ENCODE results near the gene ANGEL2. TPM values are rescaled to one million over a fixed set of nuclear protein-coding genes. Genes with fewer than 3 reads are reported as not detected.

The ANGEL2 gene
- total RNA-seq, 1 experiment from 2014 or later: 56.3 TPM

DNA sequence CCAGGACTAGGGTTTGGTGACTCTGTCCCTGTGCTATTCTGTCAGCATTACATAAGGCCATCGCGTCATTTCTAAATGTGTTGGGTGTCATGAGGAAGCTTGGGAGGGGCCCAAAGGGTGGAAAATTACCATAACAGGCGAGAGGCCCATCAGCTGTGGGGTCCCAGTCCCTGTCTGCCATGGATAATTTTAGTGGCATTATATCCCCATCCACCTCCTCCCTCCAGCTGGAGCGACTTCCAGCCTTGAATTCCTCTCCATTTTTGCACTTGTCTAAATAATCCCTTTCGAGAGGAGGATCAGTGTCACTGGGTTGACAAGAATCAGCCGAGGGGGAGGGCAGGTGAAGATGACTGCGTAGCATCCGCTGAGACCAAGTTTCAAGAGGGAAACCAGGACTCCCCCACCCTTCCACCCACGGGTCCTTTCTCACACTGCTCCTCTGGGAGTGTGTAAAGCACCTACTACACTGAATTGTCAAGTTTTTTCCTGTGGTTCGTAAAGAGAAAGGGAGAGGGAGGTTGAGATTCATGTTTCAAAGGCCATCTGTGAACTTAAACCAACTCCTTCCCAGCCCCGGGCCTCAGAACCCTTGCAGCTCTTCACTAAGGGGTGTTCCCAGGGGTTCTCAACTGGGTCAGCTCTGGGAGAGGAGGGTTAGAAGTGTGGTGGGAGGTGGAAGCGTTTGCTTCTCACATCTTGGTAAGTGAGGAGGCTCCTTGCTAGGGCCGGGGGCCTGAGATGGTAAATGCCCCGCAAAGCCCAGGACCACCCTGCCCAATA lies 36.1 kb downstream of the ANGEL2 start:
- intact Hi-C loops (cut with micrococcal nuclease; ENCODE audit: unreplicated experiment): no loop called here
- BruUV-seq (replicated peaks): no TSS peak
- Mint-ChIP-seq H3K36me3 (ENCODE audit: insufficient read depth, unreplicated experiment) (no peaks in the 10 kb centered on the region), H3K27ac (ENCODE audit: unreplicated experiment) (no peak overlapping the region), H3K9me3 (ENCODE audit: low read depth, unreplicated experiment) (no peaks in the 10 kb centered on the region), H3K4me3 (ENCODE audit: low read depth, unreplicated experiment) (no peak overlapping the region), H3K27me3 (ENCODE audit: unreplicated experiment) (no peaks in the 10 kb centered on the region), H3K4me1 (ENCODE audit: low read depth, unreplicated experiment) (no peaks in the 10 kb centered on the region)
- CTCF ChIA-PET: no interaction called here
- DNase-seq: no peak
- TF ChIP-seq, protein P1, sequence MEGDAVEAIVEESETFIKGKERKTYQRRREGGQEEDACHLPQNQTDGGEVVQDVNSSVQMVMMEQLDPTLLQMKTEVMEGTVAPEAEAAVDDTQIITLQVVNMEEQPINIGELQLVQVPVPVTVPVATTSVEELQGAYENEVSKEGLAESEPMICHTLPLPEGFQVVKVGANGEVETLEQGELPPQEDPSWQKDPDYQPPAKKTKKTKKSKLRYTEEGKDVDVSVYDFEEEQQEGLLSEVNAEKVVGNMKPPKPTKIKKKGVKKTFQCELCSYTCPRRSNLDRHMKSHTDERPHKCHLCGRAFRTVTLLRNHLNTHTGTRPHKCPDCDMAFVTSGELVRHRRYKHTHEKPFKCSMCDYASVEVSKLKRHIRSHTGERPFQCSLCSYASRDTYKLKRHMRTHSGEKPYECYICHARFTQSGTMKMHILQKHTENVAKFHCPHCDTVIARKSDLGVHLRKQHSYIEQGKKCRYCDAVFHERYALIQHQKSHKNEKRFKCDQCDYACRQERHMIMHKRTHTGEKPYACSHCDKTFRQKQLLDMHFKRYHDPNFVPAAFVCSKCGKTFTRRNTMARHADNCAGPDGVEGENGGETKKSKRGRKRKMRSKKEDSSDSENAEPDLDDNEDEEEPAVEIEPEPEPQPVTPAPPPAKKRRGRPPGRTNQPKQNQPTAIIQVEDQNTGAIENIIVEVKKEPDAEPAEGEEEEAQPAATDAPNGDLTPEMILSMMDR (IDR thresholded peaks at IDR 0.05; ENCODE audit: unreplicated experiment): no peak

- intact Hi-C loops (cut with micrococcal nuclease; ENCODE audit: unreplicated experiment): no loop called here
- TF ChIP-seq, protein P1 (IDR thresholded peaks at IDR 0.05; ENCODE audit: unreplicated experiment): no peak
- Mint-ChIP-seq H3K27me3 (ENCODE audit: unreplicated experiment) (no peaks in the 10 kb centered on the region), H3K4me3 (ENCODE audit: low read depth, unreplicated experiment) (no peak overlapping the region), H3K4me1 (ENCODE audit: low read depth, unreplicated experiment) (no peaks in the 10 kb centered on the region), H3K9me3 (ENCODE audit: low read depth, unreplicated experiment) (no peaks in the 10 kb centered on the region), H3K27ac (ENCODE audit: unreplicated experiment) (no peak overlapping the region), H3K36me3 (ENCODE audit: insufficient read depth, unreplicated experiment) (no peaks in the 10 kb centered on the region)
- CTCF ChIA-PET: no interaction called here
- DNase-seq: no peak
- BruUV-seq (replicated peaks): no TSS peak
These were observed 37.7 kb downstream of the ANGEL2 start for GRCh38 chr1:212977781-212978645.

DNA sequence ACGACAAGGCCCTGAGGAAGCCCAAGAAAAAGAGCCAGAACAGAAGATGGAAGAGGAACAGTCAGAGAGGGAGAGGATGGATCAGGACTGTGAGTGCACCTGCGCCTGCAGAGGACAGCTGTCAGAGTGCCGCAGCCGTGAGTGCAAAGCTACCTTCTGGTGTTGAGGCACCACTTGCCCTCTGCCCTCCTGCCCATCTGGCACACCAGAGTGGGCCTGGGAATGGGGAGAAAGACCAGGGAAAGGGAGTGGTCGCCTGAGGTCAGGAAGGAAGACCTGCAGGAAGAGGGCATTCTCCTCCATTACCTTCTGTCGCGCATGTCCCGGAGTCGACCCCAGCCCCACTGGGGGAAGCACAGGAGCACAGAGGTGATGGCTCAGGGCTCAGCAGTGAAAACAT lies 39.1 kb downstream of the ANGEL2 start:
- H3K27me3 Mint-ChIP-seq (ENCODE audit: unreplicated experiment): no peaks in the 10 kb centered on the region
- intact Hi-C loops (cut with micrococcal nuclease; ENCODE audit: unreplicated experiment): no loop called here
- no peak overlapping the region for H3K4me3 Mint-ChIP-seq (ENCODE audit: low read depth, unreplicated experiment)
- H3K27ac Mint-ChIP-seq (ENCODE audit: unreplicated experiment): no peak overlapping the region
- no peaks in the 10 kb centered on the region for H3K9me3 Mint-ChIP-seq (ENCODE audit: low read depth, unreplicated experiment)
- H3K36me3 Mint-ChIP-seq (ENCODE audit: insufficient read depth, unreplicated experiment): no peaks in the 10 kb centered on the region
- H3K4me1 Mint-ChIP-seq (ENCODE audit: low read depth, unreplicated experiment): no peaks in the 10 kb centered on the region
- CTCF ChIA-PET: interaction anchor here (0.7 kb wide), 1 partner anchor 13 kb away, joined by 3 read pairs; no protein-coding TSS in a partner anchor
- TF ChIP-seq, protein P1 (IDR thresholded peaks at IDR 0.05; ENCODE audit: unreplicated experiment): no peak
- BruUV-seq (replicated peaks): no TSS peak
- DNase-seq: no peak

DNA sequence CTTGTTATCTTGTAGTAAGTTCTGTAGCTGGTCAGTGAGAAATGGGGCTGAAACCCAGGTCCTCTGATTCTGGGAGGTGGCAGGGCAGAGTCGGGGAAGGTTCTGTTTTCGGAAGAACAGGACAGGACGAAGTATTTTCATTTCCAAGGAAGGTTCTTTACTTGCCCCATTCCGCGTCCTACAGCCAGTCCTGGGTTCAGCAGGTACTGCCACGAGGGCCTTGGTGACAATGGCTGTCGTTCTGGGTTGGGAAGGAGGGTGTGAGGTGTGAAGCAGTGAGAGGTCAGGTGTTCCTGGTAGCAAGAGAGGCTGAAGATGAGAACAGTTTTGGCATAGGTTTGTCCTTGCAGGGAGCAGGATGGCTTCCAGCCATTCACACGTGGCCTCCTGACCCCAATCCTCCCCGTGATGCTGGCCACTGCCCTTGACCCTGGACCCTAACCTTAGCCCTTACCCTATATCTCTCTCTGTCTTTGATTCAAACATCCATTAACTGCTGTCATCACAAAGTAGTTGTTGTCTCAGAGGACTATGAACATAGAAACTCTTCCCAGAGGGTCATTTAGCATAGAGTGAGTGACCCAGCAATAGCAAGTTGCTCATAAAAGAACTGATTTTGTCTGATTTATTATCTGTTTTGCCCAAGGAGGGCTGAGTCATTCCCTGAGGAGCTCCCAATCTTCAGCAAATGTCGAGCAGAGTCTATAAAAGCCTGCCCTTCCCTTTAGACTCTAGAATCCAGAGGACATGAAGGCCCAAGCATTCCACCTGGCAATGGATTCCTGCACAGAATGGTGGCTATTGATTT lies 40.4 kb downstream of the ANGEL2 start:
- CTCF ChIA-PET: no interaction called here
- no peak for DNase-seq
- no peak overlapping the region for H3K27ac Mint-ChIP-seq (ENCODE audit: unreplicated experiment)
- no peaks in the 10 kb centered on the region for H3K9me3 Mint-ChIP-seq (ENCODE audit: low read depth, unreplicated experiment)
- TF ChIP-seq, protein P1 (IDR thresholded peaks at IDR 0.05; ENCODE audit: unreplicated experiment): no peak
- no peaks in the 10 kb centered on the region for H3K27me3 Mint-ChIP-seq (ENCODE audit: unreplicated experiment)
- H3K4me3 Mint-ChIP-seq (ENCODE audit: low read depth, unreplicated experiment): no peak overlapping the region
- no peaks in the 10 kb centered on the region for H3K36me3 Mint-ChIP-seq (ENCODE audit: insufficient read depth, unreplicated experiment)
- no TSS peak for BruUV-seq (replicated peaks)
- H3K4me1 Mint-ChIP-seq (ENCODE audit: low read depth, unreplicated experiment): no peaks in the 10 kb centered on the region
- intact Hi-C loops (cut with micrococcal nuclease; ENCODE audit: unreplicated experiment): no loop called here

Data from Calu3 (cell line).